ENCODE data around the gene OR5D13. TPM values are rescaled to one million over a fixed set of nuclear protein-coding genes. Genes with fewer than 3 reads are reported as not detected.

OR5D13 gene
- total and polyA plus RNA-seq, 2 donors (not counting 3 experiments of a cell fraction or from before 2014, with no cell fraction given), result not detected

DNA sequence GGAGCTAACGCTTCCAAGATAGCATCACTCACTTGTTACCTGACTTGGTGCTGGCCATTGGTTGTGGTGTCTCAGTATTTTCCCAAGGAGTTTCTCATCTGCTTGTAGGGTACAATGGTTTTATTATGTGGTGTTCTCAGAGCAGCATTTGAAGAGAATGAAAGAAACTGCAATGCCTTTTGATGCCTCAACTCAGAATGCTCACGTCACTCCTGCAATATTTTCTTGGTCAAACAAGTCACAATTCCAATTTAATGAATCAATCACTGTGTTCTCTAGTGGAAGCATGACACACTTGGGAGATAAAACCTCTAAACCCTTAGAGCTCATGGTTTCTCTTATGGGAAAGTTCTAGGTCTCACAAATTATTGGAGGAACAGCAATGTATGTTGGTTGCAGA, 20.1 kb downstream of the OR5D13 start:
- DNase-seq (ENCODE audit: low read depth, low spot score) (no peak), FAIRE-seq (no peak)
- Histone ChIP-seq H3K9me3 (replicated peaks; ENCODE audit: control insufficient read depth, insufficient read depth, low read length) (no peaks in the 10 kb centered on the region), H3K27ac (ENCODE audit: insufficient read depth, low read depth, low read length) (no peak overlapping the region), H3K9ac (replicated peaks; ENCODE audit: extremely low read depth, insufficient read depth, low read length) (no peak overlapping the region), H3K4me1 (ENCODE audit: control insufficient read depth, extremely low read depth, insufficient read depth, low read length) (no peaks in the 10 kb centered on the region), H3K9me1 (replicated peaks; ENCODE audit: control insufficient read depth, extremely low read depth, insufficient read depth, low read length) (no peaks in the 10 kb centered on the region), H4K20me1 (replicated peaks; ENCODE audit: control insufficient read depth, extremely low read depth, insufficient read depth, low read length) (no peaks in the 10 kb centered on the region), H3K27me3 (ENCODE audit: control insufficient read depth in 2 of 2, insufficient read depth in 2 of 2, low read length in 2 of 2) (no peaks in the 10 kb centered on the region), H3K79me2 (ENCODE audit: control insufficient read depth, insufficient read depth, low read length) (no peaks in the 10 kb centered on the region), H3K4me3 (replicated peaks in 1 of 3; ENCODE audit: insufficient read depth in 1 of 3, low read depth in 1 of 3, low read length in 3 of 3) (no peak overlapping the region), H3K4me2 (ENCODE audit: insufficient read depth, low read length) (no peak overlapping the region), H3K36me3 (ENCODE audit: control insufficient read depth in 2 of 2, extremely low read depth in 1 of 2, insufficient read depth in 2 of 2, low read length in 2 of 2) (no peaks in the 10 kb centered on the region), H2AFZ (ENCODE audit: low read depth, low read length) (no peak overlapping the region)
- CTCF ChIA-PET, result no interaction called here
- no TSS peak for BruUV-seq (replicated peaks)
- POLR2A ChIA-PET, result no interaction called here
- dilution Hi-C loops (cut with MboI; ENCODE audit: extremely low pct_ligation_motif_present, low sequenced_read_pairs), result no loop called here
- TF ChIP-seq, protein P1, sequence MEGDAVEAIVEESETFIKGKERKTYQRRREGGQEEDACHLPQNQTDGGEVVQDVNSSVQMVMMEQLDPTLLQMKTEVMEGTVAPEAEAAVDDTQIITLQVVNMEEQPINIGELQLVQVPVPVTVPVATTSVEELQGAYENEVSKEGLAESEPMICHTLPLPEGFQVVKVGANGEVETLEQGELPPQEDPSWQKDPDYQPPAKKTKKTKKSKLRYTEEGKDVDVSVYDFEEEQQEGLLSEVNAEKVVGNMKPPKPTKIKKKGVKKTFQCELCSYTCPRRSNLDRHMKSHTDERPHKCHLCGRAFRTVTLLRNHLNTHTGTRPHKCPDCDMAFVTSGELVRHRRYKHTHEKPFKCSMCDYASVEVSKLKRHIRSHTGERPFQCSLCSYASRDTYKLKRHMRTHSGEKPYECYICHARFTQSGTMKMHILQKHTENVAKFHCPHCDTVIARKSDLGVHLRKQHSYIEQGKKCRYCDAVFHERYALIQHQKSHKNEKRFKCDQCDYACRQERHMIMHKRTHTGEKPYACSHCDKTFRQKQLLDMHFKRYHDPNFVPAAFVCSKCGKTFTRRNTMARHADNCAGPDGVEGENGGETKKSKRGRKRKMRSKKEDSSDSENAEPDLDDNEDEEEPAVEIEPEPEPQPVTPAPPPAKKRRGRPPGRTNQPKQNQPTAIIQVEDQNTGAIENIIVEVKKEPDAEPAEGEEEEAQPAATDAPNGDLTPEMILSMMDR (IDR thresholded peaks at IDR 0.05; ENCODE audit: extremely low read depth in 1 of 2, insufficient read depth in 1 of 2, low read depth in 1 of 2, low read length in 2 of 2), result no peak
- TF ChIP-seq, protein P2, sequence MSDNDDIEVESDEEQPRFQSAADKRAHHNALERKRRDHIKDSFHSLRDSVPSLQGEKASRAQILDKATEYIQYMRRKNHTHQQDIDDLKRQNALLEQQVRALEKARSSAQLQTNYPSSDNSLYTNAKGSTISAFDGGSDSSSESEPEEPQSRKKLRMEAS (IDR thresholded peaks at IDR 0.05; ENCODE audit: insufficient read depth, insufficient read length), result no peak
- TF ChIP-seq EZH2 (IDR thresholded peaks at IDR 0.05; ENCODE audit: borderline replicate concordance, low read depth, low read length, severe bottlenecking) (no peak), GATA2 (IDR thresholded peaks at IDR 0.05; ENCODE audit: insufficient read depth, insufficient read length, low read depth, low read length) (no peak), MYC (IDR thresholded peaks at IDR 0.05; ENCODE audit: low read depth, low read length) (no peak), POLR2AphosphoS5 (IDR thresholded peaks at IDR 0.05; ENCODE audit: insufficient read depth, low read depth, low read length) (no peak), POLR2A (IDR thresholded peaks at IDR 0.05; ENCODE audit: low read depth, low read length) (no peak), FOS (IDR thresholded peaks at IDR 0.05; ENCODE audit: borderline replicate concordance, insufficient read depth, low read length) (no peak)
- intact Hi-C loops (cut with micrococcal nuclease), result no loop called here
